GM23248 (cell line): Measurements from ENCODE around the gene STAT2. TPM values are rescaled to one million over a fixed set of nuclear protein-coding genes. Genes with fewer than 3 reads are reported as not detected.
A peak's percentile ranks its signal among the peaks of the same experiment; 100 is the strongest.

Experiments used
- DNase-seq: peaks from one replicate; pipeline ENCODE4 v3.0.0-alpha.2; 2015
- H2AFZ ChIP-seq: fragments of 200-600 bp; sonication (generic); 2 replicates; pipeline ENCODE4 v1.6.1; 2016; ENCODE audit warnings: antibody characterized with exemption
- H3F3A ChIP-seq: fragments of 200-600 bp; sonication (generic); 2 replicates; pipeline ENCODE4 v1.6.1; 2016; ENCODE audit warnings: mild to moderate bottlenecking, antibody characterized with exemption, mixed run types; ENCODE audit not compliant: insufficient read depth
- H3K27ac ChIP-seq: fragments of 200-600 bp; sonication (generic); 2 replicates; pipeline ENCODE4 v1.5.1; 2016; ENCODE audit warnings: mild to moderate bottlenecking
- H3K27me3 ChIP-seq: fragments of 200-600 bp; sonication (generic); replicated peaks from 2 replicates; pipeline ENCODE4 v1.6.1; 2016; ENCODE audit warnings: mild to moderate bottlenecking; ENCODE audit not compliant: insufficient read depth
- H3K36me3 ChIP-seq: fragments of 200-600 bp; sonication (generic); 2 replicates; pipeline ENCODE4 v1.6.1; 2016; ENCODE audit warnings: low read depth, mild to moderate bottlenecking
- H3K4me1 ChIP-seq: fragments of 200-600 bp; sonication (generic); 2 replicates; pipeline ENCODE4 v1.6.1; 2016; ENCODE audit warnings: mild to moderate bottlenecking; ENCODE audit not compliant: insufficient read depth
- H3K4me2 ChIP-seq: fragments of 200-600 bp; sonication (generic); one replicate; pipeline ENCODE4 v1.6.1; 2016; ENCODE audit warnings: mild to moderate bottlenecking; ENCODE audit not compliant: unreplicated experiment
- H3K4me3 ChIP-seq: fragments of 200-600 bp; sonication (generic); 2 replicates; pipeline ENCODE4 v1.5.1; 2016; ENCODE audit warnings: mild to moderate bottlenecking
- H3K79me2 ChIP-seq: fragments of 200-600 bp; sonication (generic); 2 replicates; pipeline ENCODE4 v1.6.1; 2016; ENCODE audit warnings: mild to moderate bottlenecking; ENCODE audit not compliant: insufficient read depth
- H3K9ac ChIP-seq: fragments of 200-600 bp; sonication (generic); 2 replicates; pipeline ENCODE4 v1.6.1; 2016; ENCODE audit warnings: mild to moderate bottlenecking
- H3K9me2 ChIP-seq: fragments of 200-600 bp; sonication (generic); 2 replicates; pipeline ENCODE4 v1.6.1; 2016; ENCODE audit warnings: mixed run types, mild to moderate bottlenecking, moderate library complexity; ENCODE audit not compliant: insufficient read depth
- H3K9me3 ChIP-seq: fragments of 200-600 bp; sonication (generic); one replicate; pipeline ENCODE4 v1.6.1; 2017; ENCODE audit warnings: low read depth
- H4K20me1 ChIP-seq: fragments of 200-600 bp; sonication (generic); 2 replicates; pipeline ENCODE4 v1.6.0; 2016; ENCODE audit not compliant: insufficient read depth
- EZH2 ChIP-seq: fragments of 200-600 bp; sonication (generic); IDR thresholded peaks from 2 replicates; pipeline ENCODE4 v1.6.1; 2018; ENCODE audit warnings: antibody characterized with exemption, mild to moderate bottlenecking; ENCODE audit not compliant: insufficient read depth, poor library complexity, severe bottlenecking
- EZH2phosphoT487 ChIP-seq: fragments of 200-600 bp; sonication (generic); IDR thresholded peaks from 2 replicates; pipeline ENCODE4 v1.6.1; 2018; ENCODE audit warnings: antibody characterized with exemption, moderate library complexity, mild to moderate bottlenecking, low read depth; ENCODE audit not compliant: insufficient read depth
- whole genome bisulfite sequencing, 2 experiments: methylation state at CpG; one replicate each; pipeline ENCODE4 v1.1.6; 2015 to 2017; ENCODE audit warnings: low lambda C conversion rate in 2 of 2, low coverage in 1 of 2; ENCODE audit errors: missing lambda C conversion rate in 2 of 2; 5-methylcytosine and 5-hydroxymethylcytosine counted together
- in situ Hi-C: fragments of 300-500 bp; cut with MboI; formaldehyde crosslinking; loops from 2 replicates; pipeline ENCODE4 v1.15.0; 2020
- polyA plus RNA-seq: library from polyadenylated mRNA; unstranded; fragments of >200 nt; fragmentation: Nextera tagmentation; extraction: Ambion mirVana; gene quantifications from 2 replicates; pipeline ENCODE4 v1.2.1, GENCODE V29; 2016
- total RNA-seq: library from RNA; depleted of rRNA; stranded (reverse); fragments of >200 nt; shearing (Covaris generic); gene quantifications from 2 replicates; pipeline ENCODE4 v1.2.3, GENCODE V29; 2014

STAT2 gene
- total and polyA plus RNA-seq, 2 experiments from 2014 or later = 109 to 220 TPM

DNA sequence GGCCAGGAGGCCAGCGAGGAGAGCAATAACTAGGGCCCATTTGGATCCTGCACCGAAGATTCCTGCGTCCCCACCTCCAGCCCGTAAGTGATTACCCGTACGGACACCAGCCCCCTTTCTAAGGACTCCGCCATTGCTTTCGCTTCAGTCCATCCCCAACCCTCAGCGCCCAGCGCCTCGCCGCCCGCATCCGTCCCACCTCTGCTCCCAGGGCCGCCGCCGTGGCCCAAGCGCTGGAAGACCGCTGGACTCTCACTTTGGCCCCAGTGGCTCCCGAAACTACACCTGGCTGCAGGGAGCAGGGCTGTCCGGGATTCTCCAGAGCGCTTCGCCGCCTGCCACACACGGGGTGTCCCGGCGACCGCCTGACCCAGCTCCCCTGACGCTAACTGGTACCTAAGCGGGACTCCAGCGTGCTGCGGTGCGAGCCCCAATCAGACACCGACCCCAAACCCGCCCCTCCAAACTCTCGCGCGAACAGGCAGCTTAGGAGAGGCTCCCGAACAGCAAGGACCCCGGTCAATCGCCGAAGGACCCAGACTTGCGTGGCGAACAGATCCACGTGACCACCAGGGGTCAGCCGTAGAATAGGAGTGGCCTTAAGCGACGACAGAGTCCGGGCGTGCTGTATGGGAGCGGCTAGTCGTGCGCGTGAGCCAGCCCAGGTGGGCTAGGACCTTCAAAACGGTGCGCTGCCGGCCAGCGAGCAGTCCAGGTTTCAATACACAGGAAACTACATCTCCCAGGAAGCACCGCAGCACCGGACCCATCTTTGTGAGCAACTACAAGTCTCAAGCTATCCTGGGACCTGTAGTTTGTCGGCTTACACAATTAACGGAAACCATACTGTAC is 44.1 kb downstream of the STAT2 start, which contains the start of gene CNPY2:
Gene CNPY2, minus strand, starts transcription at position 367 of the 852 bp plus-strand sequence. CDS start 771 bp downstream, outside the sequence.
- in situ Hi-C loops = no loop called here
- Histone ChIP-seq H3K4me3 (peak within 1 kb of the TSS; percentile 88), H3K79me2 (peaks cover 30% of the 10 kb centered on the region), H3K4me1 (peaks cover 14% of the 10 kb centered on the region; the same call in 1 of the 2 replicates), H3K27ac (peak within 1 kb of the TSS; percentile 90), H3K4me2 (peak within 1 kb of the TSS; percentile 97), H3K9ac (peak within 1 kb of the TSS; percentile 92), H3K9me3 (no peaks in the 10 kb centered on the region), H4K20me1 (no peaks in the 10 kb centered on the region), H2AFZ (peak within 1 kb of the TSS; percentile 87), H3F3A (no peaks in the 10 kb centered on the region), H3K27me3 (no peaks in the 10 kb centered on the region), H3K36me3 (peaks cover 18% of the 10 kb centered on the region), H3K9me2 (no peaks in the 10 kb centered on the region)
- TF ChIP-seq EZH2phosphoT487 (no peak), EZH2 (no peak)
- 0 to 1% methylated on average over 58 to 60 of the region's 62 CpGs for WGBS, 2 experiments
- peak; percentile 97 for DNase-seq

DNA sequence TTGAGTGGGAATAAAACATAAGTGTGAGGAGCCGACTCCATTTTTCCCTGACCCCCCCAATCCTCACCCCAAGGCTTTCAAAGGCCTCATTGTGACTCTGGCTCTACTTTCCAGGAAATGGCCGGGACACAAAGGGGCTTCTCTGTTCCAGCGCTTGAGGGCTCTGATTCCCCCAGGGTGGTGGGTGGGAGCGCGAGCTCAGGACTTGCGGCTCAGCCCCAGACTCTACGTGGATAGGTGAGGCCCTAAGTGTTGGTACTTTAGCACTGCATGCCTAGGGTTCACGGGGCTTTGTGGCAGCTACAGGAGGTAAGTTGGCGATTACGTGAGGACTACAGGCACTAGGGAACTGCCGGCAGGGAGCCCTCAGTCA is 44.7 kb downstream of the STAT2 start:
- Histone ChIP-seq H3K9me2 (no peaks in the 10 kb centered on the region), H4K20me1 (no peaks in the 10 kb centered on the region), H2AFZ (peak overlapping the region; percentile 87), H3K27ac (peak overlapping the region; percentile 90), H3K4me2 (peak overlapping the region; percentile 97), H3K36me3 (peaks cover 23% of the 10 kb centered on the region), H3K27me3 (no peaks in the 10 kb centered on the region), H3K9me3 (no peaks in the 10 kb centered on the region), H3K9ac (peak overlapping the region; percentile 92), H3F3A (no peaks in the 10 kb centered on the region; the same call in 1 of the 2 replicates), H3K4me3 (peak overlapping the region; percentile 88), H3K4me1 (peaks cover 14% of the 10 kb centered on the region; the same call in 1 of the 2 replicates), H3K79me2 (peaks cover 30% of the 10 kb centered on the region)
- WGBS, 2 experiments = 0 to 1% methylated on average over 11 of the region's 11 CpGs
- in situ Hi-C loops = no loop called here
- no peak for DNase-seq
- TF ChIP-seq EZH2phosphoT487 (no peak), EZH2 (no peak)

DNA sequence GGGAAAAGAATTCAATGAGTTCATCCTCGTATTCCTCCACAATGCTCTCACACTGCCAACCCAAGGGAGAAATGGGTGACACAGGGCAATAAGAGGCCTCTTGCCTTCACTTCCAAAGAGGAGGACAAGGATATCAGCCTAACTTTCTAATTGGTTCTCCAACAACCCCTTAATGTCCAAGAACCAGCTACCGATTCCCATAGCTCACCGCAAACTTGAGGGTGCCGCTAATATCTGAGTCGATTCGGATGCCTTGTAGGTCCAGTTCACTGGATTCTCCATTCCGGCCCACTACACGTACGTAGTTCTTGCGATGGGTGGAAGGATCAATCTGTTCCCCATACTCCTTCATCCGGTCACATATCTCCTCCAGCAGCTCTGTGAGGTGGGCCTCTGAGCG is 48.9 kb downstream of the STAT2 start:
- in situ Hi-C loops = no loop called here
- WGBS, 2 experiments = 95 to 98% methylated on average over 12 of the region's 12 CpGs
- Histone ChIP-seq H3K9ac (no peak overlapping the region), H3K27me3 (no peaks in the 10 kb centered on the region), H3F3A (no peaks in the 10 kb centered on the region; the same call in 1 of the 2 replicates), H3K36me3 (peaks cover 32% of the 10 kb centered on the region), H2AFZ (no peak overlapping the region), H3K27ac (no peak overlapping the region), H3K4me1 (peaks cover 7% of the 10 kb centered on the region; the same call in 1 of the 2 replicates), H3K4me2 (no peak overlapping the region), H3K4me3 (no peak overlapping the region), H4K20me1 (no peaks in the 10 kb centered on the region), H3K79me2 (peaks cover 42% of the 10 kb centered on the region), H3K9me3 (no peaks in the 10 kb centered on the region), H3K9me2 (no peaks in the 10 kb centered on the region)
- no peak for TF ChIP-seq EZH2phosphoT487
- no peak for TF ChIP-seq EZH2
- no peak for DNase-seq

DNA sequence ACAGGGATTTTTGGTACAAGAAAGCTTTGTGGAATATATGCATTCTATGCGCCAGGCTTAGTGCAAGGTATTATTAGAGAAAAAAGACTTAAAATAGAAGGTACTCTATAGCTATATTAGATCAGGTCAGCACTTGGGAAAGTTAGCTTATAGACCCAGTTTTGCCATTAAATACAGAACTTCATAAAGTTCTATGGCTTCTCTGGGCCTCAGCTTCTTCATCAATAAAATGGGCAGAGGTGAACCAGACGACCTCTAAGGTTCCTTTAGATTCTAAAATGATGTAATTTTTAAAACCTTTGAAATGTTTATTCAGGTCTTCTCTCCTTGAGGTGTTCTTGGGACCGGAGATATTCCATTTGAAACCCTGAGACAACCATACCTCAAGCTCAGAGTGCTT is 51.2 kb downstream of the STAT2 start:
- Histone ChIP-seq H3K4me2 (no peak overlapping the region), H3K27ac (no peak overlapping the region), H3K27me3 (no peaks in the 10 kb centered on the region), H3K36me3 (peaks cover 28% of the 10 kb centered on the region), H3K9me2 (no peaks in the 10 kb centered on the region), H3F3A (no peaks in the 10 kb centered on the region; the same call in 1 of the 2 replicates), H3K79me2 (peaks cover 23% of the 10 kb centered on the region), H2AFZ (no peak overlapping the region), H4K20me1 (no peaks in the 10 kb centered on the region), H3K4me1 (no peaks in the 10 kb centered on the region), H3K9me3 (no peaks in the 10 kb centered on the region), H3K9ac (no peak overlapping the region), H3K4me3 (no peak overlapping the region)
- no peak for DNase-seq
- TF ChIP-seq EZH2 (no peak), EZH2phosphoT487 (no peak)
- 92 to 96% methylated on average over 3 of the region's 3 CpGs for WGBS, 2 experiments
- in situ Hi-C loops = no loop called here
